GM12878 (cell line): ENCODE results near the gene CNTLN.

Experiments
- CBX5 ChIP-seq: sonication (generic); IDR thresholded peaks from 2 replicates; pipeline ENCODE4 v1.6.1; 2016; ENCODE audit warnings: low read depth, moderate library complexity, mild to moderate bottlenecking, inconsistent platforms
- SMAD5 ChIP-seq: IDR thresholded peaks from 2 replicates; pipeline ENCODE4 v1.6.1; 2016; ENCODE audit warnings: antibody characterized with exemption, low read depth
- TF ChIP-seq, protein P1 (sequence below): fragments of 450-650 bp; IDR thresholded peaks from 2 replicates; pipeline ENCODE4 v1.6.1; 2017; ENCODE audit warnings: mild to moderate bottlenecking
- TF ChIP-seq, protein P2 (sequence below): IDR thresholded peaks from 2 replicates; pipeline ENCODE4 v1.6.1; 2012; ENCODE audit warnings: improper control_type of control experiment, low read depth, low read length; ENCODE audit not compliant: insufficient replicate concordance
- TF ChIP-seq, protein P3 (sequence below), 3 experiments: IDR thresholded peaks in 2 of 3; conservative IDR thresholded peaks in 1 of 3; 2 replicates each; pipeline ENCODE4 v1.5.1; 2011; ENCODE audit warnings: low read depth in 3 of 3, low read length in 3 of 3, mild to moderate bottlenecking in 3 of 3, control low read depth in 2 of 3, moderate library complexity in 2 of 3, inconsistent platforms in 1 of 3, mixed read lengths in 1 of 3; ENCODE audit not compliant: control insufficient read depth in 2 of 3, insufficient read depth in 1 of 3; ENCODE audit errors: extremely low read depth in 1 of 3

DNA sequence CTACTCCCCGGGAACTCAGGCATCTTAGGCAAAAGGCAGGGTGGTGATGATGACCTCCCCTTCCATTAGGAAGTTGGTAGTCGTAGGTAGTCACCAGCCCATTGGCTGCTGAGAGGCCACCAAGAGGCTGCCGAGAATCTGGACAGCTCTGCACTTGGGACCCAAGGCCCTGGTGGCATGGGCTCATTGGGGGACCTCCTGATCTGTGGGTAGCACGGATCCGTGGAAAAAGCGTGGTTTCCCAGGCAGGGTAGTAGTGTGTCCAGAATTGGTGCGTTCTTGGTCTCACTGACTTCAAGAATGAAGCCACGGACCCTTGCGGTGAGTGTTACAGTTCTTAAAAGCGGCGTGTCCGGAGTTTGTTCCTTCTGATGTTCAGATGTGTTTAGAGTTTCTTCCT, 158.8 kb downstream of the CNTLN start:
- TF ChIP-seq, protein P1, sequence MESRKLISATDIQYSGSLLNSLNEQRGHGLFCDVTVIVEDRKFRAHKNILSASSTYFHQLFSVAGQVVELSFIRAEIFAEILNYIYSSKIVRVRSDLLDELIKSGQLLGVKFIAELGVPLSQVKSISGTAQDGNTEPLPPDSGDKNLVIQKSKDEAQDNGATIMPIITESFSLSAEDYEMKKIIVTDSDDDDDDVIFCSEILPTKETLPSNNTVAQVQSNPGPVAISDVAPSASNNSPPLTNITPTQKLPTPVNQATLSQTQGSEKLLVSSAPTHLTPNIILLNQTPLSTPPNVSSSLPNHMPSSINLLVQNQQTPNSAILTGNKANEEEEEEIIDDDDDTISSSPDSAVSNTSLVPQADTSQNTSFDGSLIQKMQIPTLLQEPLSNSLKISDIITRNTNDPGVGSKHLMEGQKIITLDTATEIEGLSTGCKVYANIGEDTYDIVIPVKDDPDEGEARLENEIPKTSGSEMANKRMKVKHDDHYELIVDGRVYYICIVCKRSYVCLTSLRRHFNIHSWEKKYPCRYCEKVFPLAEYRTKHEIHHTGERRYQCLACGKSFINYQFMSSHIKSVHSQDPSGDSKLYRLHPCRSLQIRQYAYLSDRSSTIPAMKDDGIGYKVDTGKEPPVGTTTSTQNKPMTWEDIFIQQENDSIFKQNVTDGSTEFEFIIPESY: no peak
- no peak for TF ChIP-seq CBX5
- no peak for TF ChIP-seq SMAD5
- TF ChIP-seq, protein P2, sequence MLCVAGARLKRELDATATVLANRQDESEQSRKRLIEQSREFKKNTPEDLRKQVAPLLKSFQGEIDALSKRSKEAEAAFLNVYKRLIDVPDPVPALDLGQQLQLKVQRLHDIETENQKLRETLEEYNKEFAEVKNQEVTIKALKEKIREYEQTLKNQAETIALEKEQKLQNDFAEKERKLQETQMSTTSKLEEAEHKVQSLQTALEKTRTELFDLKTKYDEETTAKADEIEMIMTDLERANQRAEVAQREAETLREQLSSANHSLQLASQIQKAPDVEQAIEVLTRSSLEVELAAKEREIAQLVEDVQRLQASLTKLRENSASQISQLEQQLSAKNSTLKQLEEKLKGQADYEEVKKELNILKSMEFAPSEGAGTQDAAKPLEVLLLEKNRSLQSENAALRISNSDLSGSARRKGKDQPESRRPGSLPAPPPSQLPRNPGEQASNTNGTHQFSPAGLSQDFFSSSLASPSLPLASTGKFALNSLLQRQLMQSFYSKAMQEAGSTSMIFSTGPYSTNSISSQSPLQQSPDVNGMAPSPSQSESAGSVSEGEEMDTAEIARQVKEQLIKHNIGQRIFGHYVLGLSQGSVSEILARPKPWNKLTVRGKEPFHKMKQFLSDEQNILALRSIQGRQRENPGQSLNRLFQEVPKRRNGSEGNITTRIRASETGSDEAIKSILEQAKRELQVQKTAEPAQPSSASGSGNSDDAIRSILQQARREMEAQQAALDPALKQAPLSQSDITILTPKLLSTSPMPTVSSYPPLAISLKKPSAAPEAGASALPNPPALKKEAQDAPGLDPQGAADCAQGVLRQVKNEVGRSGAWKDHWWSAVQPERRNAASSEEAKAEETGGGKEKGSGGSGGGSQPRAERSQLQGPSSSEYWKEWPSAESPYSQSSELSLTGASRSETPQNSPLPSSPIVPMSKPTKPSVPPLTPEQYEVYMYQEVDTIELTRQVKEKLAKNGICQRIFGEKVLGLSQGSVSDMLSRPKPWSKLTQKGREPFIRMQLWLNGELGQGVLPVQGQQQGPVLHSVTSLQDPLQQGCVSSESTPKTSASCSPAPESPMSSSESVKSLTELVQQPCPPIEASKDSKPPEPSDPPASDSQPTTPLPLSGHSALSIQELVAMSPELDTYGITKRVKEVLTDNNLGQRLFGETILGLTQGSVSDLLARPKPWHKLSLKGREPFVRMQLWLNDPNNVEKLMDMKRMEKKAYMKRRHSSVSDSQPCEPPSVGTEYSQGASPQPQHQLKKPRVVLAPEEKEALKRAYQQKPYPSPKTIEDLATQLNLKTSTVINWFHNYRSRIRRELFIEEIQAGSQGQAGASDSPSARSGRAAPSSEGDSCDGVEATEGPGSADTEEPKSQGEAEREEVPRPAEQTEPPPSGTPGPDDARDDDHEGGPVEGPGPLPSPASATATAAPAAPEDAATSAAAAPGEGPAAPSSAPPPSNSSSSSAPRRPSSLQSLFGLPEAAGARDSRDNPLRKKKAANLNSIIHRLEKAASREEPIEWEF: no peak
- TF ChIP-seq, protein P3, sequence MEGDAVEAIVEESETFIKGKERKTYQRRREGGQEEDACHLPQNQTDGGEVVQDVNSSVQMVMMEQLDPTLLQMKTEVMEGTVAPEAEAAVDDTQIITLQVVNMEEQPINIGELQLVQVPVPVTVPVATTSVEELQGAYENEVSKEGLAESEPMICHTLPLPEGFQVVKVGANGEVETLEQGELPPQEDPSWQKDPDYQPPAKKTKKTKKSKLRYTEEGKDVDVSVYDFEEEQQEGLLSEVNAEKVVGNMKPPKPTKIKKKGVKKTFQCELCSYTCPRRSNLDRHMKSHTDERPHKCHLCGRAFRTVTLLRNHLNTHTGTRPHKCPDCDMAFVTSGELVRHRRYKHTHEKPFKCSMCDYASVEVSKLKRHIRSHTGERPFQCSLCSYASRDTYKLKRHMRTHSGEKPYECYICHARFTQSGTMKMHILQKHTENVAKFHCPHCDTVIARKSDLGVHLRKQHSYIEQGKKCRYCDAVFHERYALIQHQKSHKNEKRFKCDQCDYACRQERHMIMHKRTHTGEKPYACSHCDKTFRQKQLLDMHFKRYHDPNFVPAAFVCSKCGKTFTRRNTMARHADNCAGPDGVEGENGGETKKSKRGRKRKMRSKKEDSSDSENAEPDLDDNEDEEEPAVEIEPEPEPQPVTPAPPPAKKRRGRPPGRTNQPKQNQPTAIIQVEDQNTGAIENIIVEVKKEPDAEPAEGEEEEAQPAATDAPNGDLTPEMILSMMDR (IDR thresholded peaks at IDR 0.05 in 2 of 3, conservative IDR thresholded peaks at IDR 0.05 in 1 of 3; ENCODE audit: control insufficient read depth in 2 of 3, extremely low read depth in 1 of 3, insufficient read depth in 1 of 3, low read depth in 3 of 3, low read length in 3 of 3): no peak
